HCT116 (cell line): ENCODE measurements around the gene APOL5. TPM values are rescaled to one million over a fixed set of nuclear protein-coding genes. Genes with fewer than 3 reads are reported as not detected.

Source experiments
- ATAC-seq: fragments of 200-7000 bp; cut with Tn5 transposase; 2 replicates; pipeline ENCODE4 v1.9.1; 2020; ENCODE audit warnings: mild to moderate bottlenecking, moderate library complexity
- BruUV-seq: library from RNA; stranded (reverse); fragments of 400-500 nt; replicated peaks from 2 replicates; lab custom pipeline; 2021; lab: Mats Ljungman, UMichigan
- CTCF ChIA-PET: fragments of 300-600 bp; sonication (Branson Sonifier 250); formaldehyde crosslinking; loops from one replicate; lab custom pipeline; 2021; ENCODE audit warnings: antibody characterized with exemption; lab: Charles Lee
- POLR2A ChIA-PET: fragments of 300-600, 350-600 bp; sonication (Branson Sonifier 250); formaldehyde crosslinking; loops from one replicate; lab custom pipeline; 2021; ENCODE audit warnings: antibody characterized with exemption; lab: Charles Lee
- RAD21 ChIA-PET, 2 experiments: fragments of 300-600 bp; sonication (Branson Sonifier 250); formaldehyde crosslinking; loops; one replicate each; lab custom pipeline; 2023; ENCODE audit warnings: low total read pairs in 2 of 2; ENCODE audit not compliant: uncharacterized antibody in 2 of 2, unreplicated experiment in 2 of 2, low non-redundant PET in 1 of 2; lab: Charles Lee
- DNase-seq: peaks from one replicate; pipeline ENCODE4 v3.0.0-alpha.2; 2010; ENCODE audit warnings: low read depth, low spot score
- H2AFZ ChIP-seq: fragments of 200-600 bp; shearing (Covaris generic), sonication (generic); 2 replicates; pipeline ENCODE4 v1.6.1; 2017; ENCODE audit warnings: low read depth, mixed run types, mixed read lengths, antibody characterized with exemption, low read length; ENCODE audit not compliant: poor library complexity, severe bottlenecking
- H3K27ac ChIP-seq: 2 replicates; pipeline ENCODE4 v1.5.1; 2012; ENCODE audit warnings: low read depth, low read length
- H3K27me3 ChIP-seq: fragments of 200-600 bp; sonication (generic); 2 replicates; pipeline ENCODE4 v1.6.1; 2016; ENCODE audit warnings: mixed run types, low read length, mixed read lengths; ENCODE audit not compliant: insufficient read depth
- H3K36me3 ChIP-seq, 2 experiments: fragments of 200-500 bp in 1 of 2; fragments of 200-600 bp in 1 of 2; sonication (Bioruptor generic) in 1 of 2; sonication (generic) in 1 of 2; 2 replicates each; pipeline versions ENCODE4 v1.5.1 to v1.6.1; 2014 to 2016; ENCODE audit warnings: low read length in 2 of 2, inconsistent platforms in 1 of 2, mixed read lengths in 1 of 2, mixed run types in 1 of 2; ENCODE audit not compliant: insufficient read depth in 2 of 2, control insufficient read depth in 1 of 2
- H3K4me1 ChIP-seq, 2 experiments: fragments of 200-600 bp in 1 of 2; sonication (generic) in 1 of 2; 2 replicates each; pipeline versions ENCODE4 v1.5.1 to v1.6.1; 2012 to 2017; ENCODE audit warnings: low read length in 2 of 2, inconsistent platforms in 1 of 2, mild to moderate bottlenecking in 1 of 2, mixed read lengths in 1 of 2, mixed run types in 1 of 2, moderate library complexity in 1 of 2; ENCODE audit not compliant: insufficient read depth in 2 of 2, control insufficient read depth in 1 of 2
- H3K4me2 ChIP-seq: fragments of 200-600 bp; sonication (generic); 2 replicates; pipeline ENCODE4 v1.6.1; 2017; ENCODE audit warnings: mixed run types, low read length, mixed read lengths
- H3K4me3 ChIP-seq, 2 experiments: fragments of 200-600 bp in 1 of 2; sonication (generic) in 1 of 2; replicated peaks in 1 of 2; 2 replicates each; pipeline ENCODE4 v1.5.1; 2011 to 2016; ENCODE audit warnings: low read length in 2 of 2, control low read depth in 1 of 2, low read depth in 1 of 2, mild to moderate bottlenecking in 1 of 2, mixed read lengths in 1 of 2, mixed run types in 1 of 2
- H3K79me2 ChIP-seq: fragments of 200-600 bp; sonication (generic); 2 replicates; pipeline ENCODE4 v1.6.1; 2017; ENCODE audit warnings: mild to moderate bottlenecking, mixed run types, low read length, moderate library complexity, mixed read lengths; ENCODE audit not compliant: insufficient read depth
- H3K9ac ChIP-seq: fragments of 200-600 bp; sonication (generic); 2 replicates; pipeline ENCODE4 v1.6.1; 2016; ENCODE audit warnings: low read length, mixed read lengths
- H3K9me2 ChIP-seq: fragments of 200-600 bp; sonication (generic), shearing (Covaris generic); 2 replicates; pipeline ENCODE4 v1.6.1; 2017; ENCODE audit warnings: mixed run types, mild to moderate bottlenecking, moderate library complexity; ENCODE audit not compliant: insufficient read depth
- H3K9me3 ChIP-seq, 2 experiments: fragments of 200-500 bp in 1 of 2; fragments of 200-600 bp in 1 of 2; sonication (Bioruptor generic) in 1 of 2; sonication (generic) in 1 of 2; 2 replicates each; pipeline ENCODE4 v1.6.1; 2014 to 2017; ENCODE audit warnings: low read length in 2 of 2, mixed read lengths in 2 of 2, inconsistent platforms in 1 of 2, low read depth in 1 of 2, mild to moderate bottlenecking in 1 of 2, mixed run types in 1 of 2, moderate library complexity in 1 of 2; ENCODE audit not compliant: control insufficient read depth in 1 of 2, insufficient read depth in 1 of 2
- H4K20me1 ChIP-seq: fragments of 200-600 bp; sonication (generic), shearing (Covaris generic); 2 replicates; pipeline ENCODE4 v1.6.1; 2017; ENCODE audit warnings: mixed run types, mild to moderate bottlenecking, moderate library complexity; ENCODE audit not compliant: insufficient read depth
- CEBPB ChIP-seq: IDR thresholded peaks from 2 replicates; pipeline ENCODE4 v1.6.1; 2012; ENCODE audit warnings: low read depth
- EGR1 ChIP-seq: IDR thresholded peaks from 2 replicates; pipeline ENCODE4 v1.6.1; 2012; ENCODE audit warnings: low read depth
- EZH2 ChIP-seq: fragments of 200-600 bp; sonication (generic); IDR thresholded peaks from 2 replicates; pipeline ENCODE4 v1.6.1; 2017; ENCODE audit warnings: antibody characterized with exemption, mixed run types
- EZH2phosphoT487 ChIP-seq: fragments of 200-600 bp; IDR thresholded peaks from 2 replicates; pipeline ENCODE4 v1.6.1; 2018; ENCODE audit warnings: antibody characterized with exemption, borderline replicate concordance
- FOSL1 ChIP-seq: IDR thresholded peaks from 2 replicates; pipeline ENCODE4 v1.6.1; 2012; ENCODE audit warnings: low read depth
- POLR2AphosphoS5 ChIP-seq: IDR thresholded peaks from 2 replicates; pipeline ENCODE4 v1.6.1; 2011; ENCODE audit warnings: mild to moderate bottlenecking, low read depth, low read length, moderate library complexity
- SIN3A ChIP-seq: IDR thresholded peaks from 2 replicates; pipeline ENCODE4 v1.6.1; 2012; ENCODE audit warnings: low read depth
- SP1 ChIP-seq: IDR thresholded peaks from 2 replicates; pipeline ENCODE4 v1.6.1; 2012; ENCODE audit warnings: low read depth
- TCF7L2 ChIP-seq: IDR thresholded peaks from 2 replicates; pipeline ENCODE4 v1.7.0; 2011; ENCODE audit warnings: borderline replicate concordance, inconsistent platforms; ENCODE audit not compliant: insufficient read depth, insufficient read length; ENCODE audit errors: extremely low read depth
- ZFX ChIP-seq: fragments of 450-650 bp; IDR thresholded peaks from 2 replicates; pipeline ENCODE4 v1.6.1; 2017
- intact Hi-C: fragments of 100-400 bp; cut with micrococcal nuclease; formaldehyde crosslinking; loops from 2 replicates; pipeline ENCODE4 v1.10.0; 2022
- total RNA-seq: library from RNA; stranded (reverse); gene quantifications from one replicate; pipeline ENCODE4 v1.2.1, GENCODE V29; 2021; ENCODE audit not compliant: unreplicated experiment
- TF ChIP-seq, protein P1 (sequence below): IDR thresholded peaks from 2 replicates; pipeline ENCODE4 v1.6.1; 2012; ENCODE audit warnings: low read depth
- TF ChIP-seq, protein P2 (sequence below): IDR thresholded peaks from 2 replicates; pipeline ENCODE4 v1.6.1; 2011; ENCODE audit warnings: mild to moderate bottlenecking, low read length, moderate library complexity; ENCODE audit not compliant: insufficient replicate concordance; ENCODE audit errors: extremely low read depth

APOL5 gene
- total RNA-seq, 1 experiment from 2014 or later, result not detected

DNA sequence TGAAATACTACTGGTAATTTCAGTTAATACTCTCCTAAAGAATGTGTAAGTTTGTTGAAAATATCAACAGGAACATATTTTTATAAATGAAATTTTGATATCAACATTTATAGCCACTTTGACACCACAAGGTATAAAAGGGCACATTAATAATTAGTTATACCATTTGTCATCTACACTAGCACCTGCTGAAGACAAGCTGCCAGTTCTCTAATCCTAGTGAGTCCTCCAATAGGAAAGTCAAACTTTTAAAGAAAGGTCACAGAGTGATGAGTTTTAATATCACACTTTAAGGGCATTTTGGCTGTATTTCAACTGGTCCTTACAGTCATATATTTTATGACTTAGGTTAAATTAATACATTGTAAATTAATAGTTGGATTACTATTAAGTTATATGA lies 52.3 kb downstream of the APOL5 start:
- no peak overlapping the region for H3K9ac ChIP-seq
- H3K27ac ChIP-seq, result no peak overlapping the region
- BruUV-seq, result no TSS peak
- H3K9me3 ChIP-seq, result no peaks in the 10 kb centered on the region
- H4K20me1 ChIP-seq, result peaks cover 4% of the 10 kb centered on the region; the same call in 1 of the 2 replicates
- no peaks in the 10 kb centered on the region for H3K36me3 ChIP-seq
- ChIA-PET RAD21 (no interaction called here), POLR2A (no interaction called here), CTCF (no interaction called here)
- ATAC-seq (no peak), DNase-seq (no peak)
- intact Hi-C loops, result no loop called here
- H3K4me3 ChIP-seq, result no peak overlapping the region
- no peaks in the 10 kb centered on the region for H3K4me1 ChIP-seq
- H3K9me2 ChIP-seq, result no peaks in the 10 kb centered on the region
- H3K4me2 ChIP-seq, result no peak overlapping the region
- H2AFZ ChIP-seq, result no peak overlapping the region
- no peaks in the 10 kb centered on the region for H3K79me2 ChIP-seq
- TF ChIP-seq, protein P1, sequence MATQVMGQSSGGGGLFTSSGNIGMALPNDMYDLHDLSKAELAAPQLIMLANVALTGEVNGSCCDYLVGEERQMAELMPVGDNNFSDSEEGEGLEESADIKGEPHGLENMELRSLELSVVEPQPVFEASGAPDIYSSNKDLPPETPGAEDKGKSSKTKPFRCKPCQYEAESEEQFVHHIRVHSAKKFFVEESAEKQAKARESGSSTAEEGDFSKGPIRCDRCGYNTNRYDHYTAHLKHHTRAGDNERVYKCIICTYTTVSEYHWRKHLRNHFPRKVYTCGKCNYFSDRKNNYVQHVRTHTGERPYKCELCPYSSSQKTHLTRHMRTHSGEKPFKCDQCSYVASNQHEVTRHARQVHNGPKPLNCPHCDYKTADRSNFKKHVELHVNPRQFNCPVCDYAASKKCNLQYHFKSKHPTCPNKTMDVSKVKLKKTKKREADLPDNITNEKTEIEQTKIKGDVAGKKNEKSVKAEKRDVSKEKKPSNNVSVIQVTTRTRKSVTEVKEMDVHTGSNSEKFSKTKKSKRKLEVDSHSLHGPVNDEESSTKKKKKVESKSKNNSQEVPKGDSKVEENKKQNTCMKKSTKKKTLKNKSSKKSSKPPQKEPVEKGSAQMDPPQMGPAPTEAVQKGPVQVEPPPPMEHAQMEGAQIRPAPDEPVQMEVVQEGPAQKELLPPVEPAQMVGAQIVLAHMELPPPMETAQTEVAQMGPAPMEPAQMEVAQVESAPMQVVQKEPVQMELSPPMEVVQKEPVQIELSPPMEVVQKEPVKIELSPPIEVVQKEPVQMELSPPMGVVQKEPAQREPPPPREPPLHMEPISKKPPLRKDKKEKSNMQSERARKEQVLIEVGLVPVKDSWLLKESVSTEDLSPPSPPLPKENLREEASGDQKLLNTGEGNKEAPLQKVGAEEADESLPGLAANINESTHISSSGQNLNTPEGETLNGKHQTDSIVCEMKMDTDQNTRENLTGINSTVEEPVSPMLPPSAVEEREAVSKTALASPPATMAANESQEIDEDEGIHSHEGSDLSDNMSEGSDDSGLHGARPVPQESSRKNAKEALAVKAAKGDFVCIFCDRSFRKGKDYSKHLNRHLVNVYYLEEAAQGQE, result no peak
- TF ChIP-seq FOSL1 (no peak), CEBPB (no peak), POLR2AphosphoS5 (no peak), EZH2 (no peak), EZH2phosphoT487 (no peak), SIN3A (no peak), ZFX (no peak), EGR1 (no peak), SP1 (no peak), TCF7L2 (no peak)
- TF ChIP-seq, protein P2, sequence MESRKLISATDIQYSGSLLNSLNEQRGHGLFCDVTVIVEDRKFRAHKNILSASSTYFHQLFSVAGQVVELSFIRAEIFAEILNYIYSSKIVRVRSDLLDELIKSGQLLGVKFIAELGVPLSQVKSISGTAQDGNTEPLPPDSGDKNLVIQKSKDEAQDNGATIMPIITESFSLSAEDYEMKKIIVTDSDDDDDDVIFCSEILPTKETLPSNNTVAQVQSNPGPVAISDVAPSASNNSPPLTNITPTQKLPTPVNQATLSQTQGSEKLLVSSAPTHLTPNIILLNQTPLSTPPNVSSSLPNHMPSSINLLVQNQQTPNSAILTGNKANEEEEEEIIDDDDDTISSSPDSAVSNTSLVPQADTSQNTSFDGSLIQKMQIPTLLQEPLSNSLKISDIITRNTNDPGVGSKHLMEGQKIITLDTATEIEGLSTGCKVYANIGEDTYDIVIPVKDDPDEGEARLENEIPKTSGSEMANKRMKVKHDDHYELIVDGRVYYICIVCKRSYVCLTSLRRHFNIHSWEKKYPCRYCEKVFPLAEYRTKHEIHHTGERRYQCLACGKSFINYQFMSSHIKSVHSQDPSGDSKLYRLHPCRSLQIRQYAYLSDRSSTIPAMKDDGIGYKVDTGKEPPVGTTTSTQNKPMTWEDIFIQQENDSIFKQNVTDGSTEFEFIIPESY, result no peak
- no peaks in the 10 kb centered on the region for H3K27me3 ChIP-seq
